Panc1 (cell line): ENCODE results near the gene PRKG1. TPM values are rescaled to one million over a fixed set of nuclear protein-coding genes. Genes with fewer than 3 reads are reported as not detected.

Experiments used
- ATAC-seq: fragments of 200-7000 bp; cut with Tn5 transposase; 2 replicates; pipeline ENCODE4 v1.9.1; 2020; ENCODE audit warnings: mild to moderate bottlenecking, moderate library complexity
- BruUV-seq: library from RNA; stranded (reverse); fragments of 400-500 nt; replicated peaks from 2 replicates; lab custom pipeline; 2021; lab: Mats Ljungman, UMichigan
- CTCF ChIA-PET: fragments of 300-600 bp; sonication (Branson Sonifier 250); formaldehyde crosslinking; loops from one replicate; lab custom pipeline; 2022; ENCODE audit warnings: antibody characterized with exemption; lab: Charles Lee
- POLR2A ChIA-PET: fragments of 300-600 bp; sonication (Branson Sonifier 250); formaldehyde crosslinking; loops from one replicate; lab custom pipeline; 2022; ENCODE audit warnings: antibody characterized with exemption; lab: Charles Lee
- DNase-seq: peaks from one replicate; pipeline ENCODE4 v3.0.0-alpha.2; 2010; ENCODE audit warnings: low read depth, low spot score
- H3K27ac ChIP-seq: 2 replicates; pipeline ENCODE4 v1.5.1; 2011; ENCODE audit warnings: mild to moderate bottlenecking, low read length, inconsistent platforms
- H3K27me3 ChIP-seq: fragments of 200-500 bp; sonication (Bioruptor generic); 2 replicates; pipeline ENCODE4 v1.6.0; 2014; ENCODE audit warnings: low read length, inconsistent platforms; ENCODE audit not compliant: control insufficient read depth, insufficient read depth
- H3K36me3 ChIP-seq: fragments of 200-500 bp; sonication (Bioruptor generic); 2 replicates; pipeline ENCODE4 v1.5.1; 2014; ENCODE audit warnings: inconsistent platforms, mild to moderate bottlenecking, low read length, moderate library complexity; ENCODE audit not compliant: control insufficient read depth, insufficient read depth
- H3K4me1 ChIP-seq: 2 replicates; pipeline ENCODE4 v1.5.1; 2011; ENCODE audit warnings: inconsistent platforms, mild to moderate bottlenecking, low read length, moderate library complexity; ENCODE audit not compliant: control insufficient read depth, insufficient read depth
- H3K4me3 ChIP-seq, 2 experiments: 2 replicates each; pipeline ENCODE4 v1.5.1; 2011 to 2012; ENCODE audit warnings: low read depth in 2 of 2, low read length in 2 of 2, mild to moderate bottlenecking in 2 of 2, inconsistent platforms in 1 of 2, moderate library complexity in 1 of 2
- H3K9me3 ChIP-seq: fragments of 200-500 bp; sonication (Bioruptor generic); 2 replicates; pipeline ENCODE4 v1.5.1; 2014; ENCODE audit warnings: low read depth, mild to moderate bottlenecking, inconsistent platforms, low read length, moderate library complexity; ENCODE audit not compliant: control insufficient read depth, insufficient read depth
- CTCF ChIP-seq: fragments of 450-650 bp; IDR thresholded peaks from 2 replicates; pipeline ENCODE4 v1.5.1; 2017; ENCODE audit warnings: mild to moderate bottlenecking
- POLR2AphosphoS5 ChIP-seq: IDR thresholded peaks from 2 replicates; pipeline ENCODE4 v1.6.1; 2012; ENCODE audit warnings: mild to moderate bottlenecking, low read depth, low read length, moderate library complexity
- SIN3A ChIP-seq: IDR thresholded peaks from 2 replicates; pipeline ENCODE4 v1.6.1; 2012; ENCODE audit warnings: low read depth, mild to moderate bottlenecking, low read length, moderate library complexity, borderline replicate concordance; ENCODE audit not compliant: insufficient read depth
- TCF7L2 ChIP-seq: IDR thresholded peaks from 2 replicates; pipeline ENCODE4 v1.6.1; 2011; ENCODE audit warnings: mild to moderate bottlenecking, low read depth, low read length, inconsistent platforms
- in situ Hi-C: cut with HindIII; loops from 2 replicates; pipeline ENCODE4 v1.10.0; 2016; ENCODE audit warnings: low sequenced_read_pairs, low pct_unique_long_range_greater_than_20kb
- intact Hi-C: fragments of 100-400 bp; cut with micrococcal nuclease; formaldehyde crosslinking; loops from one replicate; pipeline ENCODE4 v1.10.0; 2022; ENCODE audit not compliant: unreplicated experiment
- total RNA-seq: library from RNA; stranded (reverse); gene quantifications from one replicate; pipeline ENCODE4 v1.2.1, GENCODE V29; 2021; ENCODE audit not compliant: unreplicated experiment
- TF ChIP-seq, protein P1 (sequence below), 2 experiments: IDR thresholded peaks; 2 replicates each; pipeline ENCODE4 v1.6.1; 2011 to 2012; ENCODE audit warnings: low read depth in 2 of 2, control low read depth in 1 of 2, low read length in 1 of 2, mild to moderate bottlenecking in 1 of 2, moderate library complexity in 1 of 2; ENCODE audit not compliant: insufficient read depth in 1 of 2

The PRKG1 gene
- total RNA-seq, 1 experiment from 2014 or later, result 0.92 TPM

- intact Hi-C loops (no loop called here), in situ Hi-C loops (no loop called here)
- Histone ChIP-seq H3K9me3 (no peaks in the 10 kb centered on the region), H3K36me3 (no peaks in the 10 kb centered on the region), H3K27me3 (no peaks in the 10 kb centered on the region), H3K27ac (no peak overlapping the region), H3K4me3 (no peak overlapping the region), H3K4me1 (no peaks in the 10 kb centered on the region)
- ATAC-seq (no peak), DNase-seq (no peak)
- ChIA-PET POLR2A (no interaction called here), CTCF (no interaction called here)
- TF ChIP-seq CTCF (no peak), POLR2AphosphoS5 (no peak), TCF7L2 (no peak), SIN3A (no peak)
- TF ChIP-seq, protein P1, sequence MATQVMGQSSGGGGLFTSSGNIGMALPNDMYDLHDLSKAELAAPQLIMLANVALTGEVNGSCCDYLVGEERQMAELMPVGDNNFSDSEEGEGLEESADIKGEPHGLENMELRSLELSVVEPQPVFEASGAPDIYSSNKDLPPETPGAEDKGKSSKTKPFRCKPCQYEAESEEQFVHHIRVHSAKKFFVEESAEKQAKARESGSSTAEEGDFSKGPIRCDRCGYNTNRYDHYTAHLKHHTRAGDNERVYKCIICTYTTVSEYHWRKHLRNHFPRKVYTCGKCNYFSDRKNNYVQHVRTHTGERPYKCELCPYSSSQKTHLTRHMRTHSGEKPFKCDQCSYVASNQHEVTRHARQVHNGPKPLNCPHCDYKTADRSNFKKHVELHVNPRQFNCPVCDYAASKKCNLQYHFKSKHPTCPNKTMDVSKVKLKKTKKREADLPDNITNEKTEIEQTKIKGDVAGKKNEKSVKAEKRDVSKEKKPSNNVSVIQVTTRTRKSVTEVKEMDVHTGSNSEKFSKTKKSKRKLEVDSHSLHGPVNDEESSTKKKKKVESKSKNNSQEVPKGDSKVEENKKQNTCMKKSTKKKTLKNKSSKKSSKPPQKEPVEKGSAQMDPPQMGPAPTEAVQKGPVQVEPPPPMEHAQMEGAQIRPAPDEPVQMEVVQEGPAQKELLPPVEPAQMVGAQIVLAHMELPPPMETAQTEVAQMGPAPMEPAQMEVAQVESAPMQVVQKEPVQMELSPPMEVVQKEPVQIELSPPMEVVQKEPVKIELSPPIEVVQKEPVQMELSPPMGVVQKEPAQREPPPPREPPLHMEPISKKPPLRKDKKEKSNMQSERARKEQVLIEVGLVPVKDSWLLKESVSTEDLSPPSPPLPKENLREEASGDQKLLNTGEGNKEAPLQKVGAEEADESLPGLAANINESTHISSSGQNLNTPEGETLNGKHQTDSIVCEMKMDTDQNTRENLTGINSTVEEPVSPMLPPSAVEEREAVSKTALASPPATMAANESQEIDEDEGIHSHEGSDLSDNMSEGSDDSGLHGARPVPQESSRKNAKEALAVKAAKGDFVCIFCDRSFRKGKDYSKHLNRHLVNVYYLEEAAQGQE (IDR thresholded peaks at IDR 0.05; ENCODE audit: insufficient read depth in 1 of 2, low read depth in 2 of 2, low read length in 1 of 2), result no peak
- no TSS peak for BruUV-seq
Measured at GRCh38 chr10:51035344-51035743, 38.9 kb upstream of the PRKG1 start.

- Histone ChIP-seq H3K9me3 (no peaks in the 10 kb centered on the region), H3K27ac (no peak overlapping the region), H3K4me3 (no peak overlapping the region), H3K4me1 (no peaks in the 10 kb centered on the region), H3K27me3 (peaks cover 2% of the 10 kb centered on the region; the same call in 1 of the 2 replicates), H3K36me3 (no peaks in the 10 kb centered on the region)
- intact Hi-C loops (no loop called here), in situ Hi-C loops (no loop called here)
- BruUV-seq, result no TSS peak
- ChIA-PET CTCF (no interaction called here), POLR2A (no interaction called here)
- ATAC-seq (no peak), DNase-seq (no peak)
- TF ChIP-seq TCF7L2, result no peak
- TF ChIP-seq POLR2AphosphoS5, result no peak
- TF ChIP-seq SIN3A, result no peak
- TF ChIP-seq, protein P1 (IDR thresholded peaks at IDR 0.05; ENCODE audit: insufficient read depth in 1 of 2, low read depth in 2 of 2, low read length in 1 of 2), result no peak
- no peak for TF ChIP-seq CTCF
Measured at GRCh38 chr10:51045871-51046270, 28.4 kb upstream of the PRKG1 start.
